HCT116 (cell line): ENCODE measurements around the gene F10. TPM values are rescaled to one million over a fixed set of nuclear protein-coding genes. Genes with fewer than 3 reads are reported as not detected.

Experiments
- ATAC-seq: fragments of 200-7000 bp; cut with Tn5 transposase; 2 replicates; pipeline ENCODE4 v1.9.1; 2020; ENCODE audit warnings: mild to moderate bottlenecking, moderate library complexity
- BruUV-seq: library from RNA; stranded (reverse); fragments of 400-500 nt; replicated peaks from 2 replicates; lab custom pipeline; 2021; lab: Mats Ljungman, UMichigan
- CTCF ChIA-PET: fragments of 300-600 bp; sonication (Branson Sonifier 250); formaldehyde crosslinking; loops from one replicate; lab custom pipeline; 2021; ENCODE audit warnings: antibody characterized with exemption; lab: Charles Lee
- POLR2A ChIA-PET: fragments of 300-600, 350-600 bp; sonication (Branson Sonifier 250); formaldehyde crosslinking; loops from one replicate; lab custom pipeline; 2021; ENCODE audit warnings: antibody characterized with exemption; lab: Charles Lee
- RAD21 ChIA-PET, 2 experiments: fragments of 300-600 bp; sonication (Branson Sonifier 250); formaldehyde crosslinking; loops; one replicate each; lab custom pipeline; 2023; ENCODE audit warnings: low total read pairs in 2 of 2; ENCODE audit not compliant: uncharacterized antibody in 2 of 2, unreplicated experiment in 2 of 2, low non-redundant PET in 1 of 2; lab: Charles Lee
- DNase-seq: peaks from one replicate; pipeline ENCODE4 v3.0.0-alpha.2; 2010; ENCODE audit warnings: low read depth, low spot score
- H2AFZ ChIP-seq: fragments of 200-600 bp; shearing (Covaris generic), sonication (generic); 2 replicates; pipeline ENCODE4 v1.6.1; 2017; ENCODE audit warnings: low read depth, mixed run types, mixed read lengths, antibody characterized with exemption, low read length; ENCODE audit not compliant: poor library complexity, severe bottlenecking
- H3K27ac ChIP-seq: 2 replicates; pipeline ENCODE4 v1.5.1; 2012; ENCODE audit warnings: low read depth, low read length
- H3K27me3 ChIP-seq: fragments of 200-600 bp; sonication (generic); 2 replicates; pipeline ENCODE4 v1.6.1; 2016; ENCODE audit warnings: mixed run types, low read length, mixed read lengths; ENCODE audit not compliant: insufficient read depth
- H3K36me3 ChIP-seq, 2 experiments: fragments of 200-500 bp in 1 of 2; fragments of 200-600 bp in 1 of 2; sonication (Bioruptor generic) in 1 of 2; sonication (generic) in 1 of 2; 2 replicates each; pipeline versions ENCODE4 v1.5.1 to v1.6.1; 2014 to 2016; ENCODE audit warnings: low read length in 2 of 2, inconsistent platforms in 1 of 2, mixed read lengths in 1 of 2, mixed run types in 1 of 2; ENCODE audit not compliant: insufficient read depth in 2 of 2, control insufficient read depth in 1 of 2
- H3K4me1 ChIP-seq, 2 experiments: fragments of 200-600 bp in 1 of 2; sonication (generic) in 1 of 2; 2 replicates each; pipeline versions ENCODE4 v1.5.1 to v1.6.1; 2012 to 2017; ENCODE audit warnings: low read length in 2 of 2, inconsistent platforms in 1 of 2, mild to moderate bottlenecking in 1 of 2, mixed read lengths in 1 of 2, mixed run types in 1 of 2, moderate library complexity in 1 of 2; ENCODE audit not compliant: insufficient read depth in 2 of 2, control insufficient read depth in 1 of 2
- H3K4me2 ChIP-seq: fragments of 200-600 bp; sonication (generic); 2 replicates; pipeline ENCODE4 v1.6.1; 2017; ENCODE audit warnings: mixed run types, low read length, mixed read lengths
- H3K4me3 ChIP-seq, 2 experiments: fragments of 200-600 bp in 1 of 2; sonication (generic) in 1 of 2; replicated peaks in 1 of 2; 2 replicates each; pipeline ENCODE4 v1.5.1; 2011 to 2016; ENCODE audit warnings: low read length in 2 of 2, control low read depth in 1 of 2, low read depth in 1 of 2, mild to moderate bottlenecking in 1 of 2, mixed read lengths in 1 of 2, mixed run types in 1 of 2
- H3K79me2 ChIP-seq: fragments of 200-600 bp; sonication (generic); 2 replicates; pipeline ENCODE4 v1.6.1; 2017; ENCODE audit warnings: mild to moderate bottlenecking, mixed run types, low read length, moderate library complexity, mixed read lengths; ENCODE audit not compliant: insufficient read depth
- H3K9ac ChIP-seq: fragments of 200-600 bp; sonication (generic); 2 replicates; pipeline ENCODE4 v1.6.1; 2016; ENCODE audit warnings: low read length, mixed read lengths
- H3K9me2 ChIP-seq: fragments of 200-600 bp; sonication (generic), shearing (Covaris generic); 2 replicates; pipeline ENCODE4 v1.6.1; 2017; ENCODE audit warnings: mixed run types, mild to moderate bottlenecking, moderate library complexity; ENCODE audit not compliant: insufficient read depth
- H3K9me3 ChIP-seq, 2 experiments: fragments of 200-500 bp in 1 of 2; fragments of 200-600 bp in 1 of 2; sonication (Bioruptor generic) in 1 of 2; sonication (generic) in 1 of 2; 2 replicates each; pipeline ENCODE4 v1.6.1; 2014 to 2017; ENCODE audit warnings: low read length in 2 of 2, mixed read lengths in 2 of 2, inconsistent platforms in 1 of 2, low read depth in 1 of 2, mild to moderate bottlenecking in 1 of 2, mixed run types in 1 of 2, moderate library complexity in 1 of 2; ENCODE audit not compliant: control insufficient read depth in 1 of 2, insufficient read depth in 1 of 2
- H4K20me1 ChIP-seq: fragments of 200-600 bp; sonication (generic), shearing (Covaris generic); 2 replicates; pipeline ENCODE4 v1.6.1; 2017; ENCODE audit warnings: mixed run types, mild to moderate bottlenecking, moderate library complexity; ENCODE audit not compliant: insufficient read depth
- CBX3 ChIP-seq: IDR thresholded peaks from 2 replicates; pipeline ENCODE4 v1.6.1; 2012; ENCODE audit warnings: low read depth
- EZH2 ChIP-seq: fragments of 200-600 bp; sonication (generic); IDR thresholded peaks from 2 replicates; pipeline ENCODE4 v1.6.1; 2017; ENCODE audit warnings: antibody characterized with exemption, mixed run types
- FOSL1 ChIP-seq: IDR thresholded peaks from 2 replicates; pipeline ENCODE4 v1.6.1; 2012; ENCODE audit warnings: low read depth
- POLR2A ChIP-seq: IDR thresholded peaks from 2 replicates; pipeline ENCODE4 v1.7.0; 2011; ENCODE audit warnings: borderline replicate concordance; ENCODE audit not compliant: insufficient read depth, insufficient read length; ENCODE audit errors: extremely low read depth
- RAD21 ChIP-seq: IDR thresholded peaks from 2 replicates; pipeline ENCODE4 v1.6.1; 2012; ENCODE audit warnings: low read depth, mild to moderate bottlenecking
- SIN3A ChIP-seq: IDR thresholded peaks from 2 replicates; pipeline ENCODE4 v1.6.1; 2012; ENCODE audit warnings: low read depth
- SRF ChIP-seq: IDR thresholded peaks from 2 replicates; pipeline ENCODE4 v1.6.1; 2012; ENCODE audit warnings: low read depth
- TCF7L2 ChIP-seq: IDR thresholded peaks from 2 replicates; pipeline ENCODE4 v1.7.0; 2011; ENCODE audit warnings: borderline replicate concordance, inconsistent platforms; ENCODE audit not compliant: insufficient read depth, insufficient read length; ENCODE audit errors: extremely low read depth
- intact Hi-C: fragments of 100-400 bp; cut with micrococcal nuclease; formaldehyde crosslinking; loops from 2 replicates; pipeline ENCODE4 v1.10.0; 2022
- total RNA-seq: library from RNA; stranded (reverse); gene quantifications from one replicate; pipeline ENCODE4 v1.2.1, GENCODE V29; 2021; ENCODE audit not compliant: unreplicated experiment
- TF ChIP-seq, protein P1 (sequence below): IDR thresholded peaks from 2 replicates; pipeline ENCODE4 v1.6.1; 2012; ENCODE audit warnings: low read depth
- TF ChIP-seq, protein P2 (sequence below): IDR thresholded peaks from 2 replicates; pipeline ENCODE4 v1.6.1; 2011; ENCODE audit warnings: mild to moderate bottlenecking, low read length, moderate library complexity; ENCODE audit not compliant: insufficient replicate concordance; ENCODE audit errors: extremely low read depth
- TF ChIP-seq, protein P3 (sequence below): IDR thresholded peaks from 2 replicates; pipeline ENCODE4 v1.6.1; 2012

The F10 gene
- total RNA-seq, 1 experiment from 2014 or later, result 4.0 TPM

DNA sequence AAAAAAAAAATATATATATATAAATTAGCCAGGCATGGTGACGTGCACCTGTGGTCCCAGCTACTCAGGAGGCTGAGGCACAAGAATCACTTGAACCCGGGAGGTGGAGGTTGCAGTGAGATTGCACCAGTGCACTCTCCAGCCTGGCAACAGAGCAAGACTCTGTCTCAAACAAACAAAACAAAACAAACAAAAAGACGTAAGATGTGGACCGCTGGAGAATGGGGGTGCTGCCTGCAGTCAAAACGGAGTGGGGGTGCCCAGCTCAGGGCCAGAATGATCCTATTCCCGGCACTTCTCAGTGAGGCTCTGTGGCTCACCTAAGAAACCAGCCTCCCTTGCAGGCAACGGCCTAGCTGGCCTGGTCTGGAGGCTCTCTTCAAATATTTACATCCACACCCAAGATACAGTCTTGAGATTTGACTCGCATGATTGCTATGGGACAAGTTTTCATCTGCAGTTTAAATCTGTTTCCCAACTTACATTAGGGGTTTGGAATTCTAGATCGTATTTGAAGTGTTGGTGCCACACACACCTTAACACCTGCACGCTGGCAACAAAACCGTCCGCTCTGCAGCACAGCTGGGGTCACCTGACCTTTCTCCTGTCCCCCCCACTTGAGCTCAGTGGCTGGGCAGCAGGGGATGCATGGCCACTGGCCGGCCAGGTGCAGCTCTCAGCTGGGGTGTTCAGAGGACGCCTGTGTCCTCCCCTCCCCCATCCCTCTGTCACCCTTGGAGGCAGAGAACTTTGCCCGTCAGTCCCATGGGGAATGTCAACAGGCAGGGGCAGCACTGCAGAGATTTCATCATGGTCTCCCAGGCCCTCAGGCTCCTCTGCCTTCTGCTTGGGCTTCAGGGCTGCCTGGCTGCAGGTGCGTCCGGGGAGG lies 17.3 kb upstream of the F10 start, which contains the start of gene F7:
Gene F7, plus strand, starts transcription at position 760 of the 889 bp plus-strand sequence. Its CDS starts 51 bp downstream, at position 811.
- peaks cover 0 to 11% of the 10 kb centered on the region in 2 experiments; a peak in 1 of 4 replicates for H3K4me1 ChIP-seq
- BruUV-seq, result no TSS peak
- no peaks in the 10 kb centered on the region for H3K79me2 ChIP-seq
- no peak within 1 kb of the TSS for H3K4me3 ChIP-seq
- H3K9me2 ChIP-seq, result no peaks in the 10 kb centered on the region
- ChIA-PET CTCF (no interaction called here), RAD21 (no interaction called here), POLR2A (no interaction called here)
- no peaks in the 10 kb centered on the region for H3K36me3 ChIP-seq
- no peak within 1 kb of the TSS for H2AFZ ChIP-seq
- no peaks in the 10 kb centered on the region for H3K9me3 ChIP-seq
- H3K4me2 ChIP-seq, result no peak within 1 kb of the TSS
- TF ChIP-seq EZH2 (no peak), SRF (no peak), TCF7L2 (no peak), CBX3 (no peak)
- intact Hi-C loops, result no loop called here
- no peak within 1 kb of the TSS for H3K27ac ChIP-seq
- H3K27me3 ChIP-seq, result no peaks in the 10 kb centered on the region
- ATAC-seq, result no peak
- H4K20me1 ChIP-seq, result no peaks in the 10 kb centered on the region
- H3K9ac ChIP-seq, result no peak within 1 kb of the TSS
- DNase-seq, result no peak

DNA sequence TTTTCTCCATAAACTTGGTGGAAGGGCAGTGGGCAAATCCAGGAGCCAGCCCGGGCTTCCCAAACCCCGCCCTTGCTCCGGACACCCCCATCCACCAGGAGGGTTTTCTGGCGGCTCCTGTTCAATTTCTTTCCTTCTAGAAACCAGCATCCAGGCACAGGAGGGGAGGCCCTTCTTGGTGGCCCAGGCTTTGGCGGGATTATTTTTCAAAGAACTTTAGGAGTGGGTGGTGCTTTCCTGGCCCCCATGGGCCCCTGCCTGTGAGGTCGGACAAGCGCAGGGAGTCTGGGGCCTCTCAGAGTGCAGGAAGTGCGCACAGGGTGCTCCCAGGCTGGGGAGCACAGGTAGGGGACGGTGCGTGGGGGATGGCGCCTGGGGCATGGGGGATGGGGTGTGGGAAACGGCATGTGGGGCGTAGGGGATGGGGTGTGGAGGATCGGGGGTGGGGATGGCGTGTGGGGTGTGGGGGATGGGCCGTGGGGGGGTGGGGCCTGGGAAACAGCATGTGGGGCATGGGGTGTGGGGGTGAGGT lies 16.6 kb upstream of the F10 start:
- no peaks in the 10 kb centered on the region for H4K20me1 ChIP-seq
- no peak for DNase-seq
- H3K27me3 ChIP-seq, result no peaks in the 10 kb centered on the region
- peaks cover 0 to 11% of the 10 kb centered on the region in 2 experiments; a peak in 1 of 4 replicates for H3K4me1 ChIP-seq
- H2AFZ ChIP-seq, result no peak overlapping the region
- H3K79me2 ChIP-seq, result no peaks in the 10 kb centered on the region
- CTCF ChIA-PET, result no interaction called here
- RAD21 ChIA-PET, result no interaction called here
- intact Hi-C loops, result no loop called here
- TF ChIP-seq SRF (no peak), SIN3A (no peak), EZH2 (no peak), RAD21 (no peak), POLR2A (no peak), FOSL1 (no peak)
- TF ChIP-seq, protein P1, sequence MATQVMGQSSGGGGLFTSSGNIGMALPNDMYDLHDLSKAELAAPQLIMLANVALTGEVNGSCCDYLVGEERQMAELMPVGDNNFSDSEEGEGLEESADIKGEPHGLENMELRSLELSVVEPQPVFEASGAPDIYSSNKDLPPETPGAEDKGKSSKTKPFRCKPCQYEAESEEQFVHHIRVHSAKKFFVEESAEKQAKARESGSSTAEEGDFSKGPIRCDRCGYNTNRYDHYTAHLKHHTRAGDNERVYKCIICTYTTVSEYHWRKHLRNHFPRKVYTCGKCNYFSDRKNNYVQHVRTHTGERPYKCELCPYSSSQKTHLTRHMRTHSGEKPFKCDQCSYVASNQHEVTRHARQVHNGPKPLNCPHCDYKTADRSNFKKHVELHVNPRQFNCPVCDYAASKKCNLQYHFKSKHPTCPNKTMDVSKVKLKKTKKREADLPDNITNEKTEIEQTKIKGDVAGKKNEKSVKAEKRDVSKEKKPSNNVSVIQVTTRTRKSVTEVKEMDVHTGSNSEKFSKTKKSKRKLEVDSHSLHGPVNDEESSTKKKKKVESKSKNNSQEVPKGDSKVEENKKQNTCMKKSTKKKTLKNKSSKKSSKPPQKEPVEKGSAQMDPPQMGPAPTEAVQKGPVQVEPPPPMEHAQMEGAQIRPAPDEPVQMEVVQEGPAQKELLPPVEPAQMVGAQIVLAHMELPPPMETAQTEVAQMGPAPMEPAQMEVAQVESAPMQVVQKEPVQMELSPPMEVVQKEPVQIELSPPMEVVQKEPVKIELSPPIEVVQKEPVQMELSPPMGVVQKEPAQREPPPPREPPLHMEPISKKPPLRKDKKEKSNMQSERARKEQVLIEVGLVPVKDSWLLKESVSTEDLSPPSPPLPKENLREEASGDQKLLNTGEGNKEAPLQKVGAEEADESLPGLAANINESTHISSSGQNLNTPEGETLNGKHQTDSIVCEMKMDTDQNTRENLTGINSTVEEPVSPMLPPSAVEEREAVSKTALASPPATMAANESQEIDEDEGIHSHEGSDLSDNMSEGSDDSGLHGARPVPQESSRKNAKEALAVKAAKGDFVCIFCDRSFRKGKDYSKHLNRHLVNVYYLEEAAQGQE, result no peak
- TF ChIP-seq, protein P2, sequence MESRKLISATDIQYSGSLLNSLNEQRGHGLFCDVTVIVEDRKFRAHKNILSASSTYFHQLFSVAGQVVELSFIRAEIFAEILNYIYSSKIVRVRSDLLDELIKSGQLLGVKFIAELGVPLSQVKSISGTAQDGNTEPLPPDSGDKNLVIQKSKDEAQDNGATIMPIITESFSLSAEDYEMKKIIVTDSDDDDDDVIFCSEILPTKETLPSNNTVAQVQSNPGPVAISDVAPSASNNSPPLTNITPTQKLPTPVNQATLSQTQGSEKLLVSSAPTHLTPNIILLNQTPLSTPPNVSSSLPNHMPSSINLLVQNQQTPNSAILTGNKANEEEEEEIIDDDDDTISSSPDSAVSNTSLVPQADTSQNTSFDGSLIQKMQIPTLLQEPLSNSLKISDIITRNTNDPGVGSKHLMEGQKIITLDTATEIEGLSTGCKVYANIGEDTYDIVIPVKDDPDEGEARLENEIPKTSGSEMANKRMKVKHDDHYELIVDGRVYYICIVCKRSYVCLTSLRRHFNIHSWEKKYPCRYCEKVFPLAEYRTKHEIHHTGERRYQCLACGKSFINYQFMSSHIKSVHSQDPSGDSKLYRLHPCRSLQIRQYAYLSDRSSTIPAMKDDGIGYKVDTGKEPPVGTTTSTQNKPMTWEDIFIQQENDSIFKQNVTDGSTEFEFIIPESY, result no peak
- TF ChIP-seq, protein P3, sequence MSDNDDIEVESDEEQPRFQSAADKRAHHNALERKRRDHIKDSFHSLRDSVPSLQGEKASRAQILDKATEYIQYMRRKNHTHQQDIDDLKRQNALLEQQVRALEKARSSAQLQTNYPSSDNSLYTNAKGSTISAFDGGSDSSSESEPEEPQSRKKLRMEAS, result no peak
- BruUV-seq, result no TSS peak
- no peaks in the 10 kb centered on the region for H3K9me2 ChIP-seq
- no peaks in the 10 kb centered on the region for H3K36me3 ChIP-seq
- H3K9me3 ChIP-seq, result no peaks in the 10 kb centered on the region
- H3K9ac ChIP-seq, result no peak overlapping the region
- H3K4me3 ChIP-seq, result no peak overlapping the region
- no peak for ATAC-seq
- no peak overlapping the region for H3K27ac ChIP-seq
- H3K4me2 ChIP-seq, result no peak overlapping the region
- POLR2A ChIA-PET, result no interaction called here
